HG03159 (cell line): Measurements from ENCODE around the gene HEXD.
"Not testable (repeated sequence)": the region's sequence is repeated elsewhere in the genome, so short reads cannot be mapped to it uniquely, and the experiment has no call there.

ENCODE experiments used
- ATAC-seq: cut with Tn5 transposase; IDR thresholded peaks from one replicate; pipeline ENCODE4 v1.9.1; 2021; ENCODE audit warnings: mild to moderate bottlenecking, moderate library complexity; ENCODE audit not compliant: unreplicated experiment

The HEXD gene

GRCh38 chr17:82382220-82382932 lies 35.8 kb upstream of the HEXD start:
- ATAC-seq, result not testable (repeated sequence)

- ATAC-seq, result no peak
These were observed 35.3 kb upstream of the HEXD start for GRCh38 chr17:82382933-82383255.

- no peak for ATAC-seq
These were observed 34.7 kb upstream of the HEXD start for GRCh38 chr17:82383411-82383810.

GRCh38 chr17:82384051-82384729 lies 34.0 kb upstream of the HEXD start:
- no peak for ATAC-seq

- no peak for ATAC-seq
These were observed 33.2 kb upstream of the HEXD start for GRCh38 chr17:82384730-82385481.

- ATAC-seq, result no peak
These were observed 32.4 kb upstream of the HEXD start for GRCh38 chr17:82385559-82386254.

- ATAC-seq, result no peak
These were observed 31.8 kb upstream of the HEXD start for GRCh38 chr17:82386255-82386831.

- no peak for ATAC-seq
These were observed 31.1 kb upstream of the HEXD start for GRCh38 chr17:82386881-82387704.

GRCh38 chr17:82387705-82388106 lies 30.4 kb upstream of the HEXD start:
- ATAC-seq, result no peak

GRCh38 chr17:82388223-82388921 lies 29.8 kb upstream of the HEXD start:
- ATAC-seq, result no peak

GRCh38 chr17:82388922-82389283 lies 29.2 kb upstream of the HEXD start:
- ATAC-seq, result no peak

- ATAC-seq, result no peak
These were observed 28.8 kb upstream of the HEXD start for GRCh38 chr17:82389379-82389778.

- ATAC-seq, result no peak
These were observed 27.9 kb upstream of the HEXD start for GRCh38 chr17:82390015-82390859.

GRCh38 chr17:82390860-82391435 lies 27.2 kb upstream of the HEXD start:
- no peak for ATAC-seq

- no peak for ATAC-seq
These were observed 26.6 kb upstream of the HEXD start for GRCh38 chr17:82391496-82392066.

- no peak for ATAC-seq
These were observed 25.8 kb upstream of the HEXD start for GRCh38 chr17:82392209-82392920.

GRCh38 chr17:82392941-82393340 lies 25.2 kb upstream of the HEXD start:
- ATAC-seq, result no peak
